PC-9 (cell line): ENCODE results near the gene CPT1B. TPM values are rescaled to one million over a fixed set of nuclear protein-coding genes. Genes with fewer than 3 reads are reported as not detected.
"Not testable (repeated sequence)": the region's sequence is repeated elsewhere in the genome, so short reads cannot be mapped to it uniquely, and the experiment has no call there.

Experiments used
- BruUV-seq: library from RNA; stranded (reverse); fragments of 400-500 nt; replicated peaks from 2 replicates; lab custom pipeline; 2021; lab: Mats Ljungman, UMichigan
- CTCF ChIA-PET: fragments of 300-600 bp; sonication (Branson Sonifier 250); formaldehyde crosslinking; loops from one replicate; lab custom pipeline; 2022; ENCODE audit warnings: antibody characterized with exemption; lab: Charles Lee
- POLR2A ChIA-PET: fragments of 300-600 bp; sonication (Branson Sonifier 250); formaldehyde crosslinking; loops from one replicate; lab custom pipeline; 2022; ENCODE audit warnings: antibody characterized with exemption; ENCODE audit not compliant: unreplicated experiment; lab: Charles Lee
- DNase-seq, 2 experiments: peaks; one replicate each; pipeline versions ENCODE4 v3.0.0 to v3.0.0-alpha.2; 2015 to 2022; ENCODE audit warnings: mixed read lengths in 1 of 2
- H2AFZ ChIP-seq: fragments of 200-600 bp; sonication (generic); 2 replicates; pipeline ENCODE4 v1.8.1; 2017; ENCODE audit warnings: antibody characterized with exemption
- H3F3A ChIP-seq: fragments of 200-600 bp; sonication (generic); 2 replicates; pipeline ENCODE4 v1.8.1; 2017; ENCODE audit warnings: antibody characterized with exemption, mild to moderate bottlenecking, low read depth; ENCODE audit not compliant: insufficient read depth
- H3K27ac ChIP-seq: fragments of 200-600 bp; sonication (generic); 2 replicates; pipeline ENCODE4 v1.6.1; 2016; ENCODE audit warnings: mixed run types
- H3K27me3 ChIP-seq: fragments of 200-600 bp; sonication (generic); 2 replicates; pipeline ENCODE4 v1.6.1; 2016; ENCODE audit warnings: low read depth, mixed run types; ENCODE audit not compliant: insufficient read depth
- H3K36me3 ChIP-seq: fragments of 200-600 bp; sonication (generic); 2 replicates; pipeline ENCODE4 v1.6.1; 2016; ENCODE audit warnings: low read depth, mixed run types
- H3K4me1 ChIP-seq: fragments of 200-600 bp; sonication (generic); replicated peaks from 2 replicates; pipeline ENCODE4 v1.6.1; 2016; ENCODE audit warnings: mixed run types; ENCODE audit not compliant: insufficient read depth
- H3K4me2 ChIP-seq: fragments of 200-600 bp; sonication (generic); 2 replicates; pipeline ENCODE4 v1.6.1; 2017; ENCODE audit warnings: mixed run types
- H3K4me3 ChIP-seq: fragments of 200-600 bp; sonication (generic); 2 replicates; pipeline ENCODE4 v1.6.1; 2016; ENCODE audit warnings: mixed run types
- H3K79me2 ChIP-seq: fragments of 200-600 bp; sonication (generic); 2 replicates; pipeline ENCODE4 v1.6.1; 2017; ENCODE audit warnings: low read depth, mixed run types
- H3K9me2 ChIP-seq: fragments of 200-600 bp; sonication (generic); 2 replicates; pipeline ENCODE4 v1.8.1; 2017; ENCODE audit warnings: mild to moderate bottlenecking; ENCODE audit not compliant: insufficient read depth
- H3K9me3 ChIP-seq: fragments of 200-600 bp; sonication (generic); 2 replicates; pipeline ENCODE4 v1.8.1; 2016; ENCODE audit warnings: low read depth; ENCODE audit not compliant: insufficient read depth
- H4K20me1 ChIP-seq: fragments of 200-600 bp; sonication (generic); 2 replicates; pipeline ENCODE4 v1.8.1; 2017; ENCODE audit not compliant: insufficient read depth
- EZH2 ChIP-seq: fragments of 200-600 bp; sonication (generic); IDR thresholded peaks from 2 replicates; pipeline ENCODE4 v1.8.0; 2017; ENCODE audit warnings: antibody characterized with exemption, low read depth
- intact Hi-C: fragments of 100-400 bp; cut with micrococcal nuclease; formaldehyde crosslinking; loops from one replicate; pipeline ENCODE4 v1.10.0; 2022; ENCODE audit not compliant: unreplicated experiment
- total RNA-seq: library from RNA; stranded (reverse); gene quantifications from 2 replicates; pipeline ENCODE4 v1.2.3, GENCODE V29; 2021
- TF ChIP-seq, protein P1 (sequence below): fragments of 200-600 bp; sonication (generic); conservative IDR thresholded peaks from 2 replicates; pipeline ENCODE4 v1.6.1; 2017; ENCODE audit warnings: mixed run types, antibody characterized with exemption, mild to moderate bottlenecking, moderate library complexity

Gene CPT1B
- total RNA-seq, 1 experiment from 2014 or later, result 66.2 TPM

DNA sequence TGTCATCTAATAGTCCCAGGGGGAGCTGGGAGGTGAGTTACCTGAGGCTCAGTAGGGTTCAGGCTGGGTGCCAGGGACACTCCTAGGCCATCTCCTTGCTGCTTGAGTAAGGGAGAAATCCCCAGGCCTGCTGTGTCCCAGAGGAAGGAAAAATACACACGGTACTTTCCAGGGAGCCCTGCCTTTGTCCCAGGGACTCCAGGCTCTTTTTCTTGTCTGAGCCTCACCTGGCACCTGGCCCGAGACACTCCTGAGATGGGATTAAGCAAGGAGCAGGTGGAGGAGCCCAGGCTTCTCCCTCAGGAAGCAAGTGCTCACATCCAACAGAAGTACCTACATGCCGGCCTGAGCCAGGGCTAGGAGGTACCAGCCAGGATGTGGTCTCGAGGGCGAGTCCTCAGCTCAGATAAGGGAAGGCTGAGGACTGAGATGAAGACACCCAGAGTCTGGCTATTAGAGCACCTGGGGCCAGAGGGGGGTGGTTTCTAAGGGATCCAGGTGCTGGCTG lies 33.4 kb downstream of the CPT1B start:
- H3K36me3 ChIP-seq, result no peaks in the 10 kb centered on the region
- H3K27ac ChIP-seq, result peak overlapping the region; percentile 75
- peak overlapping the region; percentile 69 for H2AFZ ChIP-seq
- peak overlapping the region; percentile 30; the same call in 1 of the 2 replicates for H3K4me3 ChIP-seq
- H3K4me1 ChIP-seq, result peaks cover 62% of the 10 kb centered on the region
- peak overlapping the region; percentile 71 for H3K4me2 ChIP-seq
- H3K9me3 ChIP-seq, result no peaks in the 10 kb centered on the region
- intact Hi-C loops, result no loop called here
- ChIA-PET CTCF (interaction anchor here (1.4 kb wide), 1 partner anchor 18 kb away, joined by 5 read pairs; the partner anchor contains the start of gene SYCE3), POLR2A (no interaction called here)
- H3F3A ChIP-seq, result peaks cover 53% of the 10 kb centered on the region
- H3K9me2 ChIP-seq, result no peaks in the 10 kb centered on the region
- DNase-seq, result peak; percentile 38 to 59
- H4K20me1 ChIP-seq, result no peaks in the 10 kb centered on the region
- BruUV-seq, result no TSS peak
- H3K27me3 ChIP-seq, result no peaks in the 10 kb centered on the region
- H3K79me2 ChIP-seq, result no peaks in the 10 kb centered on the region
- TF ChIP-seq, protein P1, sequence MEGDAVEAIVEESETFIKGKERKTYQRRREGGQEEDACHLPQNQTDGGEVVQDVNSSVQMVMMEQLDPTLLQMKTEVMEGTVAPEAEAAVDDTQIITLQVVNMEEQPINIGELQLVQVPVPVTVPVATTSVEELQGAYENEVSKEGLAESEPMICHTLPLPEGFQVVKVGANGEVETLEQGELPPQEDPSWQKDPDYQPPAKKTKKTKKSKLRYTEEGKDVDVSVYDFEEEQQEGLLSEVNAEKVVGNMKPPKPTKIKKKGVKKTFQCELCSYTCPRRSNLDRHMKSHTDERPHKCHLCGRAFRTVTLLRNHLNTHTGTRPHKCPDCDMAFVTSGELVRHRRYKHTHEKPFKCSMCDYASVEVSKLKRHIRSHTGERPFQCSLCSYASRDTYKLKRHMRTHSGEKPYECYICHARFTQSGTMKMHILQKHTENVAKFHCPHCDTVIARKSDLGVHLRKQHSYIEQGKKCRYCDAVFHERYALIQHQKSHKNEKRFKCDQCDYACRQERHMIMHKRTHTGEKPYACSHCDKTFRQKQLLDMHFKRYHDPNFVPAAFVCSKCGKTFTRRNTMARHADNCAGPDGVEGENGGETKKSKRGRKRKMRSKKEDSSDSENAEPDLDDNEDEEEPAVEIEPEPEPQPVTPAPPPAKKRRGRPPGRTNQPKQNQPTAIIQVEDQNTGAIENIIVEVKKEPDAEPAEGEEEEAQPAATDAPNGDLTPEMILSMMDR, result no peak
- TF ChIP-seq EZH2, result no peak

DNA sequence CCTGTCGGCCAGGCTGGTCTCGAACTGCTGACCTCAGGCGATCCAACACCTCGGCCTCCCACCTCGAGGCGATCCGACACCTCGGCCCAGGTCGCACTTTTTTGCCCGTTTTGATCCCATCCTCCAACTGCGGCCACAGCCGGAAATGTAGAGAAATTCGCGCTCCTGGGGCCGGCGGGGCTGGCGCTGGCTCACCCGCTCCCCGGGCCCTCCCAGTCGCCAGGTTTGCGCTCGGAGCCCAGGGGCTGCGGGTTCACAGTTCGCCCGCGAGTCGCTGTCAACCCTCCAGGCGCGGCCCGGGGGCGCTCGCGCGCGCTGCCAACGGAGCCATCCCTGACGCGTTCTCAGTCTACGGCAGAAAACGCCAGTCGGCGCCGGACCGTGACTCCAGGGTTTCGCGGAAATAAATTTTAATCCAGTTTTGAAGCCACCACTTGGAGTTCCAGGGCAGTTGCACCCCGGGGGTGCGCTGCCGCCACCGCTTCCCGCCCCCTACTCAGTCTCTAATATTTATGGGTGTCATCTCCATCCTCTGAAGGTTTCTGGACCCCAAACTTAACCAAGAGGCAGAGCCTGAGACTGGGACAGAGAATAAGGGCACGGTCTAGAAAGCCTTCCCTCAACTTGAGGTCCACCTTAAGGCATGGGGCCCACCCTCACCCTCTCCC lies 34.0 kb downstream of the CPT1B start:
- H3K4me3 ChIP-seq, result peak overlapping the region; percentile 30; the same call in 1 of the 2 replicates
- H3K36me3 ChIP-seq, result no peaks in the 10 kb centered on the region
- peaks cover 58% of the 10 kb centered on the region for H3F3A ChIP-seq
- no peaks in the 10 kb centered on the region for H4K20me1 ChIP-seq
- no peaks in the 10 kb centered on the region for H3K9me3 ChIP-seq
- no peaks in the 10 kb centered on the region for H3K27me3 ChIP-seq
- H3K4me1 ChIP-seq, result peaks cover 67% of the 10 kb centered on the region
- H3K4me2 ChIP-seq, result peak overlapping the region; percentile 71
- intact Hi-C loops, result no loop called here
- DNase-seq, result peak; percentile 74 to 82
- peak overlapping the region; percentile 75 for H3K27ac ChIP-seq
- no peaks in the 10 kb centered on the region for H3K79me2 ChIP-seq
- H2AFZ ChIP-seq, result peak overlapping the region; percentile 69
- no TSS peak for BruUV-seq
- ChIA-PET POLR2A (no interaction called here), CTCF (interaction anchor here (0.6 kb wide), 1 partner anchor 18 kb away, joined by 3 read pairs; no protein-coding TSS in a partner anchor)
- TF ChIP-seq, protein P1, result peak; percentile 72
- no peak for TF ChIP-seq EZH2
- H3K9me2 ChIP-seq, result no peaks in the 10 kb centered on the region

DNA sequence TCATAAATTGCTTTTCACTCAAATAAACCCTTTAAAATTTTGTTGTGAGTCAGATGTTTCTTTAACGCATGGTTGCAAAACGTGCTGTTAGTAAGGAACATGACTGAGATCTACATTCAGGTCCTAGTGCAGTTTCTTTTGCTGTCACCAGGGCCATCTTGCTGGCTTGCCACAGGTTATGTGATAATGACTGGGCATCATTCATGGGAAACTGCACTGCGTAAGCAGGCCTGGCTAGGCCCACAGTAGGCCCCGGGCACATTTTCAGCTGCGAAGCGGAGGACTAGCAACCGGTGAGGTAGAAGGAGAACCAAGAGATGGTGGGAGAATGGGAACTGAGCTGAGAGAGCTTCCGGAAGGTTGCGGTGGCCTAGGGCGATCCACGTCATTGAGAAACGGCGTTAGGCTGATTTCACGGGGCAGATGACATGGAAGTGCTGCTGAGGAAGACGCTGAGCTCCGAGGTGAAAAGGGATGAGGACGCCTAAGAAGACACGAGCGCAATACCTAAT lies 35.8 kb downstream of the CPT1B start:
- ChIA-PET POLR2A (no interaction called here), CTCF (no interaction called here)
- H3K27ac ChIP-seq, result peak overlapping the region; percentile 99
- intact Hi-C loops, result no loop called here
- TF ChIP-seq EZH2, result no peak
- TF ChIP-seq, protein P1, result no peak
- H3K36me3 ChIP-seq, result no peaks in the 10 kb centered on the region
- peaks cover 84% of the 10 kb centered on the region for H3K4me1 ChIP-seq
- no peaks in the 10 kb centered on the region for H4K20me1 ChIP-seq
- DNase-seq, result no peak
- H3K27me3 ChIP-seq, result no peaks in the 10 kb centered on the region
- H3F3A ChIP-seq, result peaks cover 75% of the 10 kb centered on the region
- no peaks in the 10 kb centered on the region for H3K79me2 ChIP-seq
- H3K9me2 ChIP-seq, result no peaks in the 10 kb centered on the region
- H3K9me3 ChIP-seq, result no peaks in the 10 kb centered on the region
- H2AFZ ChIP-seq, result no peak overlapping the region
- H3K4me2 ChIP-seq, result no peak overlapping the region
- H3K4me3 ChIP-seq, result no peak overlapping the region
- BruUV-seq, result no TSS peak

DNA sequence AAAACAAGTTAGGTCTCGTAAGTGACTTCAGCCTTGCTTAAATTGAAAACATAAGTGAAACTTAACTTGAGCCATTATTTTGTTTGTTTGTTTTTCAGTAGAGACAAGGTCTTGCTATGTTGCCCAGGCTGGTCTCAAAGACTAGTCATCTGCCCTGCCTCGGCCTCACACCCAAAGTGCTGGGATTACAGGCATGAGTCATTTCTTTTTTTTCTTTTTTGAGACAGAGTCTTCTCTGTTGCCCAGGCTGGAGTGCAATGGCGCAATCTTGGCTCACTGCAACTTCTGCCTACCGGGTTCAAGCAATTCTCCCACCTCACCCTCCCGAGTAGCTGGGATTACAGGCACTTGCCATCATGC lies 36.6 kb downstream of the CPT1B start:
- peaks cover 81% of the 10 kb centered on the region for H3F3A ChIP-seq
- H3K4me3 ChIP-seq, H4K20me1 ChIP-seq, H3K9me2 ChIP-seq, H2AFZ ChIP-seq, POLR2A ChIA-PET, H3K36me3 ChIP-seq, H3K9me3 ChIP-seq, H3K27me3 ChIP-seq, BruUV-seq, intact Hi-C loops, H3K79me2 ChIP-seq: not testable (repeated sequence)
- CTCF ChIA-PET, result interaction anchor here (1.0 kb wide), 1 partner anchor 16 kb away, joined by 3 read pairs; no protein-coding TSS in a partner anchor
- peaks cover 90% of the 10 kb centered on the region for H3K4me1 ChIP-seq
- H3K27ac ChIP-seq, result peak overlapping the region; percentile 99
- peak overlapping the region; percentile 19 for H3K4me2 ChIP-seq
- DNase-seq, result peak; percentile 35 to 91
